Adipocyte (in vitro differentiated cells): ENCODE measurements around the gene CREBBP.

ENCODE experiments used
- DNase-seq: peaks from one replicate; pipeline ENCODE4 v3.0.0-alpha.2; 2015; ENCODE audit warnings: low read depth
- H3K27me3 ChIP-seq: replicated peaks from 2 replicates; pipeline ENCODE4 v1.7.0; 2013; ENCODE audit warnings: mild to moderate bottlenecking, low read length, moderate library complexity; ENCODE audit not compliant: control insufficient read depth, insufficient read depth
- H3K36me3 ChIP-seq: 2 replicates; pipeline ENCODE4 v1.7.0; 2013; ENCODE audit warnings: low read length, mild to moderate bottlenecking, moderate library complexity; ENCODE audit not compliant: control insufficient read depth, insufficient read depth, severe bottlenecking
- H3K4me1 ChIP-seq: 2 replicates; pipeline ENCODE4 v1.7.0; 2013; ENCODE audit warnings: mild to moderate bottlenecking, low read length, moderate library complexity; ENCODE audit not compliant: control insufficient read depth, insufficient read depth
- H3K4me3 ChIP-seq: 2 replicates; pipeline ENCODE4 v1.7.0; 2013; ENCODE audit warnings: mild to moderate bottlenecking, low read length, moderate library complexity
- H3K9ac ChIP-seq: 2 replicates; pipeline ENCODE4 v1.7.0; 2013; ENCODE audit warnings: mild to moderate bottlenecking, low read length, moderate library complexity
- H3K9me3 ChIP-seq: 2 replicates; pipeline ENCODE4 v1.7.0; 2013; ENCODE audit warnings: mild to moderate bottlenecking, low read length, moderate library complexity; ENCODE audit not compliant: control insufficient read depth

CREBBP gene

GRCh38 chr16:3819746-3820724 lies 60.5 kb downstream of the CREBBP start:
- H3K4me1 ChIP-seq = peaks cover 62% of the 10 kb centered on the region
- H3K9ac ChIP-seq = no peak overlapping the region
- DNase-seq = peak; percentile 95
- H3K9me3 ChIP-seq = no peaks in the 10 kb centered on the region
- H3K36me3 ChIP-seq = no peaks in the 10 kb centered on the region
- H3K27me3 ChIP-seq = no peaks in the 10 kb centered on the region
- H3K4me3 ChIP-seq = peak overlapping the region; percentile 25

DNA sequence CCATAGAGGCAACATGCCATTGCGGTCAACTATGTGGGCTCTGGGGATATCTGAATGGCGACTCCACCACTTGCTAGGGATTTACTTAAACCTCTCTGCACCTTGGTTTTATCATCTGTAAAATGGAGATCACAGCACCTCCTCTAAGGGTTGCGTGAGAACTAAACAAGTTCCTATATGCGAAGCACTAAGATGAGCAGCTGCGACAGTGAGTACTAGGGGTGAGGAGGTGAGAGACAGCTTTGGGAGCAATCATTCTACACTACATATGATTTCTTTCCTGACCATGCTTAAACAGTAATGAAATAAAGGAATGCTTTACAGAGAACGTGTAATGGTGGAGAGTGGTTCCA lies 61.4 kb downstream of the CREBBP start:
- Histone ChIP-seq H3K27me3 (no peaks in the 10 kb centered on the region), H3K36me3 (no peaks in the 10 kb centered on the region), H3K4me3 (peak overlapping the region; percentile 25), H3K9ac (no peak overlapping the region), H3K4me1 (peaks cover 53% of the 10 kb centered on the region), H3K9me3 (no peaks in the 10 kb centered on the region)
- DNase-seq = no peak

GRCh38 chr16:3816326-3816725 lies 64.2 kb downstream of the CREBBP start:
- no peak overlapping the region for H3K9ac ChIP-seq
- H3K27me3 ChIP-seq = no peaks in the 10 kb centered on the region
- no peaks in the 10 kb centered on the region for H3K36me3 ChIP-seq
- no peaks in the 10 kb centered on the region for H3K9me3 ChIP-seq
- DNase-seq = no peak
- H3K4me1 ChIP-seq = peaks cover 25% of the 10 kb centered on the region
- H3K4me3 ChIP-seq = no peak overlapping the region

DNA sequence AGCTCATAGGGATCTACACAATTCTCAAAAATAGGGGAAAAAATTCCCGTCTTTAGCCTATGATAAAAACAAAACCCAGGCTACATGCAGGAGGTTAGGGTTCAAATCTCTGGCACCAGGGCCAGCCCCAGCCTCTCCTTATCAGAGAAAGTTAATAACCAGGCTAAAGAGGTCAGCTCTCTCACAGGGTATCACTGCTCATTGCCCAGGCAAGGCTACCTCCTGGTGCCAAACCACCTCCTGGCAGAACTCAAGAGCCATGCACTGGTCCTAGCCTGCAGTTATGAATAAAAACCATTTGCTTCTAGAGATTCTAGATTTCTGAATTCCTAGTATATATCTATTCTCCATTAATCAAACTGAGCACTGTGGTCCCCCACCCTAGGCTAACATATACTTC lies 65.8 kb downstream of the CREBBP start:
- no peak overlapping the region for H3K9ac ChIP-seq
- H3K27me3 ChIP-seq = no peaks in the 10 kb centered on the region
- peaks cover 5% of the 10 kb centered on the region for H3K36me3 ChIP-seq
- H3K4me3 ChIP-seq = no peak overlapping the region
- H3K9me3 ChIP-seq = no peaks in the 10 kb centered on the region
- DNase-seq = no peak
- H3K4me1 ChIP-seq = peaks cover 13% of the 10 kb centered on the region

DNA sequence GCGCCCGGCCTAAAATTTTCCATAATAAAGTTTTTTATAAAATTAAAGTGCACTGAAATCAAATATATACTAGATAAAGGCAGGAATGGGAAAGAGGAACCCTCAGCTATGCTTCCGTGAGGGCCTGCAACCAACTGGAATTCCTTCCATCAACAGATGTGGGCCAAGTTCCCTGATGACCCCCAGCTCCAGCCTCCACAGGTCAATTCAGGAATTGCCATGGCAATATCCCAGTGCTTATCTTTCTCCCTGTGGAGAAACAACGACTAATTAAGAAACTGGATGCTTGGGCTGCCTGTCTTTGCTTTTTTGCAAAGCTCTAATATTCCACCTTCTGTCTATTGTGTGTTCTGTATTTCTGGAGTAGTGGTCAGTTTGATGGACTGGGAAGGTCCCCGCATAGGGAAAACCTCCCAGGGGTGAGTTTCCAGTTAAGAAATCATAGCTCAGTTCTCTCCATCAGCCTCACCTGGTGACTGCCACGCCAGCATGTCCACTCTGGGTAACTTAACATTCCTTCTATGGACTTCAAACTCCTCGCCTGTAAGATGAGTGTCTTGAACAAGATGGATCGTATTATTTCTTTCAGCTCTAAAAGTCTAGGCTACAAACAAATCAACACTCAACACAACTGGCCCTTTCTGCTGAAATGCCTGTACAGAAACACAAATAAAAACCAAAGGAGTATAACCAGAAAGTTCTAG lies 67.9 kb downstream of the CREBBP start:
- Histone ChIP-seq H3K27me3 (no peaks in the 10 kb centered on the region), H3K4me3 (no peak overlapping the region), H3K9me3 (no peaks in the 10 kb centered on the region), H3K4me1 (no peaks in the 10 kb centered on the region), H3K9ac (no peak overlapping the region), H3K36me3 (peaks cover 14% of the 10 kb centered on the region)
- DNase-seq = no peak

DNA sequence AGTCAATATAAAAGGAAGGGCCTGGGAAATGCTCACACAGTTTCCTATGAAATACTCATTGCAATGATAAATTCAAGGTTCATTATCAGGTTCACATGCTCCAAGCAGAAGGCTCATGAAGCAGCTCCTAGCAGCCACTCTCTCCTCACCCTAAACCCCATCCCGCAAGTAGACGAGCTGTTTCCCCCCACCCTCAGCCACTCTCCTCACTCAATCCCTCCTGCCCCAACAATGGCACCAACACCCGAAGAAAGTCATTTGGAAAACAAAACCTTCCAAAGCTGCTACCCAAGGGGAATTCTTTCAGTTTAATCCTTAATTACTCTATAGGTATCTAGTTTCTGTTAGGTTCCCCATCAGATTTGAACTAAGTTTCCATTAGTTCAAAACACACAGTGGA lies 69.7 kb downstream of the CREBBP start:
- Histone ChIP-seq H3K36me3 (peaks cover 20% of the 10 kb centered on the region), H3K4me1 (no peaks in the 10 kb centered on the region)

DNA sequence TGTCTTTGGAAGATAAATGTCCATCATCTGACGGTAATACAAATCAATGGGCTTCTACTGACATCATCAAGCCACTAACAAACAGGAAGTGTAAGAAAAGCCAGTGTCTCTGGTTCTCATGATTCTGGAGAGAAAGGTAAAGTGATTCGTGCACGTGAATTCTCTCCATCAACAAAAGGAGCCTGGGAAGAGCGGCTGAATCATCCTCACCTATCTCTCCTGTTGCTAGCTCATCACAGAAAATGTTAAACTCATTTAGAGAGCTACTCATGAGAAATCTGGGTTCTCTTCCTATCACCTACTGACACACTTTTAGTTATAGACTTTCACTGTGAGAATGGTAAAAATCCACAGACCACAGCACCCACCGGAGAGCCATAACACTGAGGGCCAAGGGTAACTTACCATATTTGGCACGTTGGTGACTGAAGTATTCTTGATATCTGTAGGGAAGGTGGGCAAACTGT lies 70.3 kb downstream of the CREBBP start:
- no peak for DNase-seq
- no peak overlapping the region for H3K9ac ChIP-seq
- H3K27me3 ChIP-seq = no peaks in the 10 kb centered on the region
- peaks cover 20% of the 10 kb centered on the region for H3K36me3 ChIP-seq
- no peak overlapping the region for H3K4me3 ChIP-seq
- H3K4me1 ChIP-seq = no peaks in the 10 kb centered on the region
- no peaks in the 10 kb centered on the region for H3K9me3 ChIP-seq

More for the DNA sequence above, 69.7 kb downstream of the CREBBP start:
- Histone ChIP-seq H3K9me3 (no peaks in the 10 kb centered on the region), H3K4me3 (no peak overlapping the region), H3K27me3 (no peaks in the 10 kb centered on the region), H3K9ac (no peak overlapping the region)
- no peak for DNase-seq

GRCh38 chr16:3808308-3809063 lies 72.0 kb downstream of the CREBBP start:
- peaks cover 20% of the 10 kb centered on the region for H3K36me3 ChIP-seq

GRCh38 chr16:3807425-3808123 lies 72.9 kb downstream of the CREBBP start:
- Histone ChIP-seq H3K9me3 (no peaks in the 10 kb centered on the region), H3K27me3 (no peaks in the 10 kb centered on the region), H3K4me1 (no peaks in the 10 kb centered on the region), H3K36me3 (peaks cover 20% of the 10 kb centered on the region), H3K9ac (no peak overlapping the region), H3K4me3 (no peak overlapping the region)
- DNase-seq = no peak

More at GRCh38 chr16:3808308-3809063, 72.0 kb downstream of the CREBBP start:
- Histone ChIP-seq H3K9me3 (no peaks in the 10 kb centered on the region), H3K4me1 (no peaks in the 10 kb centered on the region), H3K4me3 (no peak overlapping the region), H3K9ac (no peak overlapping the region), H3K27me3 (no peaks in the 10 kb centered on the region)
- no peak for DNase-seq

DNA sequence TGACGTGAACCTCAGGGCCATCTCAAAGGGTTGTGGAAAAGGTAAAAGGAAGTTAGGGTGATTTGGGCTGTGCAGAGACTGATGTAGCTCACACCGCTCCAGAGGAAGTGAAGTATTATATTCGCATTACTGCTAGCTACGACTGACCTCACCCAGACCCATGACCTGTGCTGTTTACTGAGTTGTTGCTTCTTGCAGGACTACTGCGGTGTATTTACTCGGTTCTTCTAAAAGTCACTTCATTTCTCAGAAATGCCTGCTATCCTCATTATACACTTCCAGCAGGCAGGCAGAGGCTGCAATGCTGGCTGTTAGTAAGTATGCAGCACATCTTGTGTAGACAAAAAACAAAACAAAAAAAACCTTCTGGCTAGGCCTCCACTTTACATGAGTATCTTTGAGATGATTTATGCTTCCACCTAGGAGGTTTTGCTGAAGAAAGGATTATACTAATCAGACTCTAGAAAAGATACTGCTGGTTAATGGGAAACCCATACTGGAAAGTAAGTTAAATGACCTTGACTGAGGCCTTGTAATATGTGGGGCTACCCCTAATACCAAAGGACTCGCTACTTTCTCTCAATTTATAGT lies 76.0 kb downstream of the CREBBP start:
- peaks cover 12% of the 10 kb centered on the region for H3K36me3 ChIP-seq
- H3K9me3 ChIP-seq = no peaks in the 10 kb centered on the region

More for the DNA sequence above, 76.0 kb downstream of the CREBBP start:
- H3K4me3 ChIP-seq = no peak overlapping the region
- no peaks in the 10 kb centered on the region for H3K4me1 ChIP-seq
- DNase-seq = no peak
- H3K27me3 ChIP-seq = no peaks in the 10 kb centered on the region
- H3K9ac ChIP-seq = no peak overlapping the region
